Endothelial cell (in vitro differentiated cells): Measurements from ENCODE around the gene LTK. TPM values are rescaled to one million over a fixed set of nuclear protein-coding genes. Genes with fewer than 3 reads are reported as not detected.
A peak's percentile ranks its signal among the peaks of the same experiment; 100 is the strongest.
"Not testable (repeated sequence)": the region's sequence is repeated elsewhere in the genome, so short reads cannot be mapped to it uniquely, and the experiment has no call there.

Experiments
- DNase-seq: peaks from one replicate; pipeline ENCODE4 v3.0.0; 2021; ENCODE audit warnings: low spot score
- H3K27ac Mint-ChIP-seq: one replicate; pipeline ENCODE4 v1.8.0; 2021; ENCODE audit warnings: mixed read lengths, inconsistent platforms; ENCODE audit not compliant: unreplicated experiment
- H3K27me3 Mint-ChIP-seq: one replicate; pipeline ENCODE4 v1.8.0; 2021; ENCODE audit warnings: mild to moderate bottlenecking, moderate library complexity, mixed read lengths, inconsistent platforms; ENCODE audit not compliant: unreplicated experiment
- H3K36me3 Mint-ChIP-seq: one replicate; pipeline ENCODE4 v1.8.0; 2021; ENCODE audit warnings: mild to moderate bottlenecking, low read depth, mixed read lengths, inconsistent platforms; ENCODE audit not compliant: unreplicated experiment
- H3K4me1 Mint-ChIP-seq: one replicate; pipeline ENCODE4 v1.8.0; 2021; ENCODE audit warnings: mild to moderate bottlenecking, mixed read lengths, inconsistent platforms; ENCODE audit not compliant: unreplicated experiment
- H3K4me3 Mint-ChIP-seq: one replicate; pipeline ENCODE4 v1.8.0; 2021; ENCODE audit warnings: mild to moderate bottlenecking, mixed read lengths, inconsistent platforms; ENCODE audit not compliant: unreplicated experiment
- H3K9me3 Mint-ChIP-seq: one replicate; pipeline ENCODE4 v1.8.0; 2021; ENCODE audit warnings: mixed read lengths, inconsistent platforms; ENCODE audit not compliant: unreplicated experiment
- CTCF ChIP-seq: fragments of 200-600 bp; sonication (generic); IDR thresholded peaks from one replicate; pipeline ENCODE4 v1.5.0; 2021; ENCODE audit warnings: antibody characterized with exemption; ENCODE audit not compliant: unreplicated experiment
- total RNA-seq: library from RNA; stranded (reverse); fragmentation: NEBNext Ultra II Directional; extraction: Animal tissue kit (Norgen Biotek cat#: 25700); gene quantifications from one replicate; pipeline ENCODE4 v1.2.1, GENCODE V29; 2021; ENCODE audit not compliant: unreplicated experiment

Gene LTK
- total RNA-seq, 1 donor from 2014 or later: 25.7 TPM

GRCh38 chr15:41480396-41481140 lies 33.1 kb downstream of the LTK start:
- TF ChIP-seq CTCF: no peak
- H3K9me3 Mint-ChIP-seq: no peaks in the 10 kb centered on the region
- peaks cover 4% of the 10 kb centered on the region for H3K27me3 Mint-ChIP-seq
- peaks cover 38% of the 10 kb centered on the region for H3K36me3 Mint-ChIP-seq
- no peaks in the 10 kb centered on the region for H3K4me1 Mint-ChIP-seq
- DNase-seq: no peak
- peak overlapping the region; percentile 82 for H3K4me3 Mint-ChIP-seq
- H3K27ac Mint-ChIP-seq: no peak overlapping the region

DNA sequence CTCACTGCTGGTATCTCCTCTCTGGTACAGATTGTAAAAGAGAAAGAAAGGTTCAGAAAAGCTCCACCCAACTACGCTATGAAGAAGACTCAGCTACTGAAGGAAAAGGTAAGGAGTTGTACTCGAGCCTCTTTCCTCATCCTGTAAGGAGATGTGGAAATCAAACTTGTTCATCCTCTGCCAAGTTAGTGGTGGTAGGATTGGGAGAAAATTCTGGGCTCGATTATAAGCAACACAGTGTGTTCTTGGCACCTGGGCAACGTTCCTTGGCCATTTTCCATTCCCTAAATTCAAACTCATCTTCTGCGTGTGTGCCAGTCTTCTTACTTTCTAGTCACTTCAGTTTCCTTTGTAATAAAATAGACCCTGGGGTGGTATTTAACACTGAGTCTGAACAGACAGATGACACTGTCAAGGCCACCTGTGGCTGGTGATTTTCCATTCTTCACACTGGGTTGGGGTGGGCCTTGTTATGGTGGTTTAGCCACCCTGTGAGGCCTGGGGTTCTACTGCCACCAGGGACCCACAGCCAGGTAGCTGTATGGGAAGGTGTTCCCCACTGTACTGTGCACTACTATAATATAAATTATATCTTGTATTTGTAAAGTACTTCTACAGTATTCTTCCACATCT lies 37.1 kb downstream of the LTK start:
- H3K4me1 Mint-ChIP-seq: no peaks in the 10 kb centered on the region
- H3K4me3 Mint-ChIP-seq: no peak overlapping the region
- no peak for DNase-seq
- H3K36me3 Mint-ChIP-seq: peaks cover 42% of the 10 kb centered on the region
- H3K27ac Mint-ChIP-seq: no peak overlapping the region
- H3K27me3 Mint-ChIP-seq: peaks cover 1% of the 10 kb centered on the region
- TF ChIP-seq CTCF: no peak
- H3K9me3 Mint-ChIP-seq: no peaks in the 10 kb centered on the region

DNA sequence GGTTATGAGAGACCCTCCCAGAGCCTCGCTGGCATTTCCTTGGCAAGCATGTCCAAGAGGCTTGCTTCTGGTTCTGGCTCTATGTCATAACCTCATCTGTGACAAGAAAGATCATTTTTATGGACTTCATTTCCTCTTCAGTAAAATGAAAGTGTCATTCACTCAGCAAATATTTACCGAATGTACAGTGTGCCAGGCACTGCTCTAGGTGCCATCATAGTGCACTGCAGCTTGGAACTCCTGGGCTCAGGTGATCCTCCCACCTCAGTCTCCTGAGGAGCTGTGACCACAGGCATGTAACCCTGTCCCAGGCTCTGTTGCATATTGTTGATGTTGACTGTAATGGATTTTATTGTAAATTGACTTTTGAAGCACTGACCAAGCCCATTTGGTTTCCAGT lies 38.7 kb downstream of the LTK start:
- no peaks in the 10 kb centered on the region for H3K9me3 Mint-ChIP-seq
- H3K4me3 Mint-ChIP-seq: no peak overlapping the region
- DNase-seq: no peak
- H3K36me3 Mint-ChIP-seq: peaks cover 39% of the 10 kb centered on the region
- no peaks in the 10 kb centered on the region for H3K27me3 Mint-ChIP-seq
- H3K27ac Mint-ChIP-seq: no peak overlapping the region
- TF ChIP-seq CTCF: no peak
- no peaks in the 10 kb centered on the region for H3K4me1 Mint-ChIP-seq

DNA sequence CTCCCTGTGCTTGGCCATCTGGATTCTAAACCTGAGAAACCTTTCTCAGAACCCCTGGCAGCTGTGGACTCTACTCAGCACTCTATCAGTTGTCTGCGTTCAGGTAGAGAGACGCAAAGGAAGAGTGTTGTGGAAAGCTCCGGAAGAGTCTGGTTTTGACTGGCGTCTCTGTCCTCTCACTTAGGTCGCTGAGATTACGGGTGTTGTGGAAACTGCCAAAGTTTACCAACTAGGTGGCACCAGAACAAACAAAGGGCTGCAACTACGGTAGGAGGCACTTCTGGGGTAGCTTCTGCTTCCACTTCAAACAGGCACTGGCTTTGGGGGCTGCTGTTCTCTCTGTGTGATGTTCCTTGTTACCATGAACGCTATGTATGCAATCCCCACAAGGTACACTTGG lies 39.2 kb downstream of the LTK start:
- no peak for TF ChIP-seq CTCF
- Mint-ChIP-seq H3K36me3 (peaks cover 43% of the 10 kb centered on the region), H3K27me3 (no peaks in the 10 kb centered on the region), H3K9me3 (no peaks in the 10 kb centered on the region), H3K4me1 (no peaks in the 10 kb centered on the region), H3K4me3 (no peak overlapping the region), H3K27ac (no peak overlapping the region)
- DNase-seq: no peak

- no peaks in the 10 kb centered on the region for H3K4me1 Mint-ChIP-seq
- no peak overlapping the region for H3K27ac Mint-ChIP-seq
- no peaks in the 10 kb centered on the region for H3K27me3 Mint-ChIP-seq
- no peak for TF ChIP-seq CTCF
- H3K36me3 Mint-ChIP-seq: peaks cover 50% of the 10 kb centered on the region
- no peak overlapping the region for H3K4me3 Mint-ChIP-seq
- DNase-seq: no peak
- no peaks in the 10 kb centered on the region for H3K9me3 Mint-ChIP-seq
These were observed 40.2 kb downstream of the LTK start for GRCh38 chr15:41473418-41473817.

GRCh38 chr15:41469644-41470043 lies 44.0 kb downstream of the LTK start:
- H3K4me3 Mint-ChIP-seq: peak overlapping the region; percentile 32
- H3K27me3 Mint-ChIP-seq, H3K27ac Mint-ChIP-seq, H3K9me3 Mint-ChIP-seq, H3K4me1 Mint-ChIP-seq, DNase-seq: not testable (repeated sequence)
- peaks cover 42% of the 10 kb centered on the region for H3K36me3 Mint-ChIP-seq
